Retina (tissue), 1 donor: Measurements from ENCODE around the gene STIMATE.

Experiments
- DNase-seq: peaks from one replicate; pipeline ENCODE4 v3.0.0-alpha.2; 2016

STIMATE gene

DNA sequence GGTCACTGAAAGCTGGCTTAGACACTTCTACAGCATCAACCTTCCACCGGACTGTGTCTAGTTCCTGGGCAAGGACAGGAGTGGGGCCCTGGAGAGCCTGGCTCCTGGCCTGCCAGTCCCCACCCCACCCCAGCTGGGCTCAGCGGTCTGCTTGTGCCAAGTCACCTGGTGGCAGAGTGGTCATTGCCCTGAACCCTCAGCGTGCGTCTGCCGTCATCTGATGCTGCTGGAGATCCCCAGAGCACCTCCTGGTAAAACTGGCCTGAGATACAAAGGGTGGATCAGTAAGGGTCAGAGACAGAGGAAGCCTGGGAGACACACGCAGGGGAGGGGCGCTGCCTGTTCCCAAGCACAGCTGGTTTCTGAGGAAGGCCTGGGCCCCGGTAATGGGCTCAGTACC lies 83.5 kb downstream of the STIMATE start:
- DNase-seq: no peak

DNA sequence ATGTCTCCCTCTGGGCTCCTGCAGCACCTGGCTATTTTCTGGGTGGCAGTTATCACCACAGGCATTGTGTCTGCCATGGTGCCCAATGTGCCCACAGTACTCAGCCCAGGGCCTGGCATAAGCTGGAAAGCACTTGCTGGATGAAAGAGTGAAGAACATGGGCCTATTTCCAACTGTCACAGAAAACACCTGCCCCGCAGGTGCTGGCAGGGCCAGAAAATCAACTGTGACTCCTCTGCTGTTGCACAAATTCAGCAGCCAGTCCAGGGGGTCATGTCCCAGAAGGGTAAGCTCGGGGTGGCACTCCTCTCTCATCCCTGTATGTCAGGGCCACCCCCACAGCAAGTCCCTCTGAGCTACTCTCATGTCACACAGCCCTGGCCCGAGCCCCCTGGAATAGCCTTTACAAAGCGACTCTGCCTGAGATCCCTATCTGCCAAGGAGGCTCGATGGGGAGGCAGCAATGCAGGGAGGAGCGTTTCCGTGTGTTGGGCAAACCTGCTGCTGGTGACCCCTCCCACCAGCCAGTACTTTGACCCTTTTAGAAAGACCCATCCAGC lies 85.8 kb downstream of the STIMATE start:
- DNase-seq: no peak

DNA sequence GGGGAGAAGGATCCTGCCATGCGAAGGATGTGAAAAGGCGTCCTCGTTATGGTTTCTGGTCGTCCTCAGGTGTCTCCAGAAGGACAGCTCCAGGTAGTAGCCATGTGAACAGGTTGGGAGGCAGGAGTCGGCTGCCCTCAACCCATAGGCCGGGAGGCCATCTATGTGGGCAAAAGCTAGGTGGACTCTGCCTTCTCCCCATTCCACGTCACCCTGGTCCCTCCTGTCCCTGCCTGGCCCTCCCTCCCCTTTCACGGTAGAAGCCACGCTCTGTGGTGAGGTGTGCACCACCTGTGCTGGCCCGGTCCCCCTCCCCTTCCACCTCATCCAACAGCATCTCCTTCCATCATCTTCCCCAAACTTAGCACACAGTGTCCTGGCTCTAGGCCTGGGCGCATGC lies 86.4 kb downstream of the STIMATE start:
- no peak for DNase-seq

GRCh38 chr3:52809662-52810377 lies 87.5 kb downstream of the STIMATE start:
- DNase-seq: no peak

DNA sequence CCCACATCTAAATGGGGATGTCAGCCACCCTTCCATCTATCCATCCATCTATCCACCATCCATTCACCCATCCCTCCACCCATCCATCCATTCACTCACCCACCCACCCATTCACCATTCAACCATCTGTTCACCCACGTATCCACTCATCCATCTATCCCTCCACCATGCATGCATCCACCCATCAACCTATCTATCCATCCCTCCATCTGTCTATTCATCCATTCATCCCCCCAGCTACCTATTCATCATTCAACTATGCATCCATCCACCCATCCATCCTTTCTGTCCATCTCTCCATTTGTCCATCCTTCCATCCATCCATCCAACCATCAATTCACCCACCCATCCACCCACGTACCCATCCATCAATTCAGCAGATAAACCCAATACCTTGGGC lies 88.2 kb downstream of the STIMATE start:
- DNase-seq: no peak

DNA sequence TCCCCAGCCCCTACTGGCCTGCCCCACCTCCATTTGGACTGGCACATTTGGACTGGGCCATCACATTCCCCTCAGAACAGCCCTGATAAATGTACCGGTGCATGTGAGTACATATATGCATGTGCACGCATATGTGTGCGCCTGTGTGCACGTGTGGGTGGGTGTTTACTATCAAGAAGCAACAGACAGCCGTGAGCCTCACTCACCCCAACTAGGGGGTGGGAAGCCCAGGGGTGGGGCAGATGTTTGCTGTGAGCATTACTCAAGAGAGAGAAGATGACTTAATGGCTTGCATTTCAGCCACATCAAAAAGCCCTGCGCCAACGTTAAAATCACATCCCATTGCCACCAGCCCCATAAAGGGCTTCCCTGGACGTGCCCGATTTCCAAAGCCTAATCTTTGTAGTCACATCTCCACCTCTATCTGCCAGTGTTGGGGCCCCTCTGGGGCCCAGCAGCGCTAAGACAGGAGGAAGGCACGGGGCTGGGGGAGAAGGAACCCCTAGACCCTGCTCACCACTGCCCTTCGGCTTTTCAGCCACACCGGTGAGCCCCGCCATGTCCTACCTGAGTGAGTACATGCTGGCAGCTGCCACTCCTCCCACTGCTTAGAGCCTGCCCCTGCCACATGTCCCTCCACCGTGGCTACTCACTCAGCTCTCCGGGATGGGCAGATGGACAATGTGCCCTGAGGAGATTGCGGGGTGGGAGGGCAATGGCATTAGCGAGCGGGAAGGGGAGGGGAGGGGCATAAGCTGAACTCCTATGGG lies 91.9 kb downstream of the STIMATE start:
- no peak for DNase-seq

- no peak for DNase-seq
Measured at GRCh38 chr3:52801839-52802238, 95.5 kb downstream of the STIMATE start.

DNA sequence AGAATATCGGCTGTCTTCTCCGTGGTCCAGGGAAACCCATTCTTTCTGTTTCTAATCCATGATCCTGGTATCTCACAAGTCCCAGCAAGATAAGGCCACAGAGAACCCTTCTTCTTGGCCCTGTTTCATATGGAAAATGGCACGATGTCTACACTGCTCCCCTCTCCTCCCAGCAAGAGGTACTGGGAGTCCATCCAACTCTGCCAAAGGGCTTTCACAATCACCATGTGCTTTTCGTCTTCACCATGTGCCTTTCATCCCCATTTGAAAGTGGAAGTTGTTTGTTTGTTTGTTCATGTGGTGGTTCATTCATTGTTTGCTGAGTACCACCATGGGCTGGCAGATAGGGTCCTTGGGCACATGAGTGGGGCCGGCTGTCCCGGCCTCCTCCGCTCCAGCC lies 97.3 kb downstream of the STIMATE start:
- DNase-seq: no peak

DNA sequence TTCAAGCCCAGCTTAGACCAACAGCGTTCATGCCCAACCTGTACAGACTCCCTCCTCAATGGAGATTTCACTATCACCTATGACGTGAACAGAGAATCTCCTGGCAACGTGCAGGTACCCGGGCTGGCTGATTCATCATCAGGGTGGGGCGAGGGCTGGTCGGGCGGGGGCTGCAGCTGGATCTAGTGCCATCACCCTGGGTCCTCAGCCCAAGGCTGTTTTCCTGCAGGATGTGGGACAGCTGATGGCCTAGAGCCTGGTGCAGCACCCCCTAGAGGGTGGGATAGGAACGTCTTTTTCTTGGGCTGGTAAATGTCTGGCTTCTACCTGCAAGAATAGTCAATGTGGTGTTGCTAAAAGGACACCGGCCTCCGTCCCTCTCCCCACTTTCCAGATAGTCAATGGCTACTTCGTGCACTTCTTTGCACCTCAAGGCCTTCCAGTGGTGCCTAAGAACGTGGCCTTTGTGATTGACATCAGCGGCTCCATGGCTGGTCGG lies 98.3 kb downstream of the STIMATE start:
- DNase-seq: no peak

DNA sequence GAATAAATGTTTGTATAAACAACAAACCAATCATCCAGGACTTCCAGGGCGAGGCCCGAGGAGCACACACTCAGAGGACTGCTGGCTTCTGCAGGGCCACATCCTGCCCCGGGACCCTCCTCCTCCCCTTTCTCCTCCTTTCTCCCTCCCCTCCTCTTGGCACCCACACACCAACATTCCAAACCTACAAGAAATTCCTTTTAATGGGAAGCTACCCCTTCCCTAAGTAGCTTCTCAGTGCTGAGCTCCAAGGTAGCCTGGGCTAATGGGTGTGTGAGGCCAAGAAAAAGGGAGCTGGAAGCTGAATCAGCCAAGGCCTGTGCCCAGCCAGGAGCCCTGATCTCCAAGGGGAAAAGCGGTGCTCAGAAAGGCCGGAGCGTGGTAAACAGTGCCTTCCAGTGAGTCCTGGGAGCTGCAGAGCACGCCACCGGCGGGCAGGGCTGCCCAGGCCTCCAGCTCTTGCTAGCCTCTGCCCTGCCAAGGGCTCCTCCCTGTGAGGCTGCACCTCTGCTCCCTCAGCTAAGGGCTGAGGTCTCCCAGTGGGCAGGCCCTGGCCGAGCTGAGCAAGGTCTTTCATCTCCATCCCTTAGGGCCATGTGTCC lies 98.9 kb downstream of the STIMATE start:
- no peak for DNase-seq

GRCh38 chr3:52796411-52796810 lies 100.9 kb downstream of the STIMATE start:
- DNase-seq: no peak

- DNase-seq: no peak
Measured at GRCh38 chr3:52795298-52795900, 101.9 kb downstream of the STIMATE start.

GRCh38 chr3:52794612-52795099 lies 102.7 kb downstream of the STIMATE start, which contains the start of gene ITIH3:
Gene ITIH3, plus strand, starts transcription at chr3:52794796. Its CDS starts 8 bp downstream, at chr3:52794804.
- DNase-seq: peak; percentile 30

DNA sequence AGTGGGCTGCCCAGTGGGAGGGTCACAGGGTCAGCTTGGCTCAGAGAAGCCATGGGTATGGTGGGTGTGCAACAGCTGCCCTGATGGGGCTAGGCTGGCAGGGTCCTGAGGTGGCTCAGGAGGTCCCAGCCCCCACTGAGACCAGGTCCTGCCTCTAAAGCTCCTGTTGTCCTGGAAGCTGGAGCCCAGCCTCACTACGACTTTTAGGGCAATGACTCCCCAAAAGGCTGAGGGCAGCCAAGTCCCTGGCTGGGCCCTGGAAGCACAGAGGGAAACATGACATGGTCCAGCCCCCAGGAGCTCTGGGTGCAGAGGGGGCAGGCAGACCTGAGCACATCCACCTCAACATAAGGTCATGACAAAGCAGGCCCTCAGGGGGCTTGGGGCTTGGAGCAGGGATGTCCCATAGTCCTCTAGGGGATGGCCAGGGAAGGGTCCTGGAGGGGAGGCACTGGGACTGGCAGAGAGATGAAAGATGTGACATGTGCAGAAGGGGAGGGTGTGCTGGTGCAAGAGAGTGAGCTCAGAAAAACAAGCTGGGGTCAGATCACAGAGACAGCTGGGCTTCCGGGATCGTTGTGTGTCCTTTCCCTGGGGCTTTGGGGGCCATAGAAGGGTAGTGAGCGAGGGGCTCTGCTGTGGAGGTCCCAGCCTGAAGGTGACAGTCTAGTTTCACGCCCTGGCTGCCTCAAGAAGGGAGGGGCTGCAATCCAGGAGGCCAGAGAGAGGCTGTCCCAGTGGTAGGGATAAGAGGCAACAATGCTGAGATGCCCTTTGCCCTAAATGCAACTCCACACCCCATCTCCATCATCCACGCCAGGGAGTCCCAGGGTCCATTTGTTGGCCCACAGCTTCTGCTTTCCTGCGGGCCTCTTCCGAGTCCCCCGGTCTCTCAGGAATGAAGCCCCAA lies 103.4 kb downstream of the STIMATE start:
- DNase-seq: peak; percentile 49

DNA sequence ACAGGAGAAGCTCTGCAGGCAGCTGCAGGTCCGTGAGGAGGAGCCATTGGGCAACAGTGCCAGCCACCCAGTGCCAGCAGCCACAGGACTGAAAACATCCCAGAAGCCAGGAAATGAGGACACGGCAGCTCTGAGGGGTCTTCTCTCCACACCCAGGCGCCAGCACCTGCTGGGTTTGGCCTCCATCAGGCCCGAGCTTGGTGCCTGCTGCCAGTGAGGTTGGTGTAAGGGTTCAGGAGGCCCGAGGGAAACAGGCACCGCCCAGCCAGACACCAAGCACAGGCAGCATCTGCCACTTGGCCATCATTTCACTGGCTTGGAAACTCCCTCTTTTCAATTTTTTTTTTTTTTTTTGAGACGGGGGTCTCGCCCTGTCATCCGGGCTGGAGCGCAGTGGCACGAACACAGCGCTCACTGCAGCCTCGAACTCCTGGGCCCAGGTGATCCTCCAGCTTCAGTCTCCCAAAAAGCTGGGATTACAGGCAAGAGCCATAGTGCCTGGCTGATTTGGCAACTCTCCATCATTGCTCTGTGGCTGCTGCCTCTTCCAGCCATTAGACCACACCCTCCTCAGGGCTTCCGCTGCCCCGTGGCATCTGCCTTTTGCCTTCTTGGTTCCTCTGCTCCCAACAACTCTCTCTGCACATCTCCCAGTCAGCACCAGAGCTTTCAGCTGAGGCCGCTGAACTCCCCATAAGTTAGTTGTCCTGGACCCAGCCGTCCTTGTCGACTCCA lies 104.2 kb downstream of the STIMATE start:
- DNase-seq: no peak

DNA sequence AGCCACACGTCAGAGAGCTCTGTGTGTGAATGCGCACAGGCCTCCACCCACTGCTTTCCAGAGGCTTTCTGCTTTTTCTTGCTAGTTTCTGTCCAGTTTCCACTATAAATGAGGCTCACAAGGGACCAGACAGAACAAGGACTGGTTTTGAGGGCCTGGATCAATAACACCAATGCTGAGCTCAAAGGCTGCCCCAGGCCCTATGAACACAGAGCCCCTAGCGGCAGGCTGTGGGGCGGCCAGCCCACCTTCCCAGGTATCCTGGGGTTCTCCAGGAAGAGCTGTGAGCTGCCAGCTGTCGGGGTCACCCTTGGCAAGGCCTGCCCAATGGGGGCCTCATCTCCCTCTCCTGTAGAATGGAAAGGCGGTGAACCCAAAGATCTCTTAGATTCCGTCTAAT lies 104.9 kb downstream of the STIMATE start:
- DNase-seq: no peak

GRCh38 chr3:52791928-52792327 lies 105.4 kb downstream of the STIMATE start:
- DNase-seq: no peak

DNA sequence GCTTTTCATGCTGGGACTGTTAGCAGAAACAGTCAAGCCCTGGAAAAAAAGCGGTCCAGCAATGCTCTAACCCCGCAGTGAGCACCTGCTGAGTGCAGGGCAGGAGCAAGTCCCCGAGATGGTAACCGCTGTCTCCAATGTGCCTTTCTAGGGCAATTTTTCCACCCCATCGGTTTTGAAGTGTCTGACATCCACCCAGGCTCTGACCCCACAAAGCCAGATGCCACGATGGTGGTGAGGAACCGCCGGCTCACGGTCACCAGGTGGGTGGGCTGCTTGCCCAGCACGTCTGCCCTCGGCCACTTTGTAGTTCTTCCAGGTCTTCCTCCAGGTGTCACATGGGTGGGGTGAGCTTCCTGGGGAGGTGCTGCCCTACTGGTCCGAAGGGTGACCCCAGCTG lies 106.0 kb downstream of the STIMATE start:
- DNase-seq: peak; percentile 77

- DNase-seq: no peak
Measured at GRCh38 chr3:52790741-52791140, 106.6 kb downstream of the STIMATE start.

DNA sequence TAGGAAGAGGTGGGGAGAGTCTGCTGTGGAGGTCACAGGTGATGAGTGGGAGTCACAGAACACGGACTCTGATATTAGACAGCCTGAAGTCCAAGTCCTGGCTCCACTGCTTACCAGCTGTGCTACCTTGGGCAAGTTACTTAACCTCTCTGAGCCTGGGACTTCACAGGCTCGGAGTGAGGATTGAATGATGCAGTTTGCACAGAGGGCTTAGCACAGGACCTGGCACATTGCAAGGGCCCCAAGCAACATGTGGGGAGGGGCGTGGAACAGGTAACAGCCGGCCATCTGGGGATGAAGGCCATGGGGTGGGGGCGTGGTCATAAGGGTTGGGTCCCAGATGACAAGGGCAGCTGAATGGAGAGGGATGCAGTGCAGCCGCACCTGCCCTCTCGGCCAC lies 107.0 kb downstream of the STIMATE start:
- DNase-seq: no peak

DNA sequence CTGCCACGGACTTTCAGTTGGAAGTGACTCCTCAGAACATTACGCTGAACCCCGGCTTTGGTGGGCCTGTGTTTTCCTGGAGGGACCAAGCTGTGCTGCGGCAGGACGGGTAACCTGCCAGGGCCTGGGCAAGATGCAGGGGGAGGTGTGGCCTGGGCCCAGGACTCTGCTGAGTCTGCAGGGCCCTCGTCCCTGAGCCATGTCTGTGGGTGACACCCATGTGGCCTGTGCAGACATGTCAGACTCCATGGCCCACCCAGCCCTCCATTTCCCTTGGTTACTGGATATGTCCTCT lies 107.7 kb downstream of the STIMATE start:
- DNase-seq: no peak
